GM12878 (cell line): ENCODE results near the gene LAMA2. TPM values are rescaled to one million over a fixed set of nuclear protein-coding genes. Genes with fewer than 3 reads are reported as not detected.

Source experiments
- ATAC-seq: fragments of 200-7000 bp; cut with Tn5 transposase; 3 replicates; pipeline ENCODE4 v1.9.1; 2020; ENCODE audit warnings: mild to moderate bottlenecking, moderate library complexity
- BruUV-seq: library from RNA; stranded (reverse); fragments of 400-500 nt; replicated peaks from 2 replicates; lab custom pipeline; 2021; lab: Mats Ljungman, UMichigan
- CTCF ChIA-PET: fragments of 300-600 bp; sonication (Branson Sonifier 250); formaldehyde crosslinking; extraction: SDS; loops from one replicate; lab custom pipeline; 2021; ENCODE audit warnings: inconsistent platforms; lab: Yijun Ruan, JAX
- POLR2A ChIA-PET: fragments of 350-600 bp; formaldehyde crosslinking; extraction: SDS; loops from one replicate; lab custom pipeline; 2021; ENCODE audit warnings: inconsistent platforms; lab: Charles Lee
- RAD21 ChIA-PET: fragments of 300-600 bp; sonication (Branson Sonifier 250); formaldehyde crosslinking; loops from one replicate; lab custom pipeline; 2023; ENCODE audit warnings: antibody characterized with exemption; ENCODE audit not compliant: unreplicated experiment; lab: Charles Lee
- SMC1A ChIA-PET: fragments of 300-600 bp; sonication (Branson Sonifier 250); formaldehyde crosslinking; loops from one replicate; lab custom pipeline; 2023; ENCODE audit not compliant: unreplicated experiment, uncharacterized antibody; lab: Charles Lee
- DNase-seq: peaks from one replicate; pipeline ENCODE4 v3.0.0-alpha.2; 2011; ENCODE audit warnings: low read depth, low spot score
- FAIRE-seq: peaks from 3 replicates; lab custom pipeline; 2011; peaks lifted over from hg19 to GRCh38; lab: Jason Lieb, UNC
- H2AFZ ChIP-seq: 2 replicates; pipeline ENCODE4 v1.6.0; 2011; ENCODE audit warnings: low read depth, low read length, control low read depth; ENCODE audit not compliant: control insufficient read depth
- H3K27ac ChIP-seq: 2 replicates; pipeline ENCODE4 v1.5.1; 2011; ENCODE audit warnings: control low read depth; ENCODE audit not compliant: control insufficient read depth, insufficient read depth
- H3K27me3 ChIP-seq, 2 experiments: replicated peaks in 1 of 2; 2 replicates each; pipeline versions ENCODE4 v1.6.0 to v1.6.1; 2011; ENCODE audit warnings: low read length in 1 of 2; ENCODE audit not compliant: control insufficient read depth in 2 of 2, insufficient read depth in 2 of 2
- H3K36me3 ChIP-seq, 2 experiments: 2 replicates each; pipeline ENCODE4 v1.5.1; 2011; ENCODE audit warnings: low read length in 1 of 2; ENCODE audit not compliant: control insufficient read depth in 2 of 2, insufficient read depth in 2 of 2
- H3K4me1 ChIP-seq: 2 replicates; pipeline ENCODE4 v1.6.1; 2011; ENCODE audit warnings: mild to moderate bottlenecking, low read length, moderate library complexity, mixed read lengths; ENCODE audit not compliant: control insufficient read depth, insufficient read depth
- H3K4me2 ChIP-seq: 2 replicates; pipeline ENCODE4 v1.6.0; 2011; ENCODE audit warnings: control low read depth; ENCODE audit not compliant: control insufficient read depth, insufficient read depth
- H3K4me3 ChIP-seq: fragments of 200-600 bp; sonication (generic); 2 replicates; pipeline ENCODE4 v1.5.1; 2016
- H3K79me2 ChIP-seq: 2 replicates; pipeline ENCODE4 v1.6.0; 2011; ENCODE audit warnings: low read length; ENCODE audit not compliant: control insufficient read depth, insufficient read depth
- H3K9ac ChIP-seq: 2 replicates; pipeline ENCODE4 v1.8.0; 2011; ENCODE audit warnings: low read length, control low read depth, mixed read lengths; ENCODE audit not compliant: control insufficient read depth, insufficient read depth
- H3K9me3 ChIP-seq: replicated peaks from 3 replicates; pipeline ENCODE4 v1.5.1; 2011; ENCODE audit warnings: mild to moderate bottlenecking, low read length; ENCODE audit not compliant: control insufficient read depth, insufficient read depth
- H4K20me1 ChIP-seq: 2 replicates; pipeline ENCODE4 v1.6.0; 2011; ENCODE audit not compliant: control insufficient read depth, insufficient read depth
- DPF2 ChIP-seq: fragments of 450-650 bp; IDR thresholded peaks from 2 replicates; pipeline ENCODE4 v1.6.1; 2017; ENCODE audit warnings: mild to moderate bottlenecking
- FOXM1 ChIP-seq: IDR thresholded peaks from 2 replicates; pipeline ENCODE4 v1.6.1; 2012; ENCODE audit warnings: low read depth, mild to moderate bottlenecking, inconsistent platforms, low read length, moderate library complexity
- SKIL ChIP-seq: fragments of 450-650 bp; IDR thresholded peaks from 2 replicates; pipeline ENCODE4 v1.6.1; 2017; ENCODE audit warnings: mild to moderate bottlenecking, low read depth, inconsistent platforms; ENCODE audit not compliant: poor library complexity, severe bottlenecking
- ZBTB40 ChIP-seq: fragments of 450-650 bp; IDR thresholded peaks from 2 replicates; pipeline ENCODE4 v1.6.1; 2016; ENCODE audit warnings: mild to moderate bottlenecking, moderate library complexity, borderline replicate concordance
- WGBS: methylation state at CpG from one replicate; pipeline ENCODE4 v1.1.6; 2016; ENCODE audit warnings: low lambda C conversion rate; ENCODE audit not compliant: insufficient replicate concordance, insufficient coverage; ENCODE audit errors: missing lambda C conversion rate; 5-methylcytosine and 5-hydroxymethylcytosine counted together
- in situ Hi-C: fragments of 300-500 bp; cut with MboI; formaldehyde crosslinking; loops from 9 replicates; pipeline ENCODE4 v1.14.3; 2018; ENCODE audit warnings: mixed read lengths
- intact Hi-C: fragments of 100-400 bp; cut with micrococcal nuclease; formaldehyde crosslinking; loops from one replicate; pipeline ENCODE4 v1.14.2; 2022; ENCODE audit not compliant: unreplicated experiment
- polyA plus RNA-seq, 11 experiments: library from polyadenylated mRNA; depleted of rRNA in 4 of 11; unstranded in 6 of 11; stranded (reverse) in 5 of 11; fragments of >200 nt; fragmentation: Nextera tagmentation in 4 of 11; fragmentation: Illumina TruSeq in 1 of 11; extraction: Ambion mirVana in 4 of 11; extraction: Trizol in 1 of 11; gene quantifications; 1 replicate in 1 of 11; 2 replicates in 10 of 11; pipeline versions ENCODE4 v1.2.1 to v1.2.3, GENCODE V29; 2011 to 2016; ENCODE audit warnings: inconsistent platforms in 2 of 11, missing spikeins in 2 of 11, low read depth in 1 of 11
- total RNA-seq, 4 experiments: library from RNA; depleted of rRNA in 3 of 4; stranded (reverse); fragments of >200 nt in 3 of 4; fragmentation: Illumina TruSeq in 1 of 4; extraction: Trizol in 1 of 4; gene quantifications; 2 replicates each; pipeline versions ENCODE4 v1.2.1 to v1.2.3, GENCODE V29; 2013 to 2021

LAMA2 gene
- total and polyA plus RNA-seq, 10 of the 15 experiments (the other 5 are each of a cell fraction or from before 2014, with no cell fraction given) = 0.04 to 2.0 (median 0.37) TPM; not detected in 1

- POLR2A ChIA-PET = no interaction called here
- FAIRE-seq (no peak), DNase-seq (no peak)
- Histone ChIP-seq H3K36me3 (no peaks in the 10 kb centered on the region), H2AFZ (no peak overlapping the region)
- 30% methylated on average over 3 of the region's 3 CpGs for WGBS
- TF ChIP-seq DPF2 (no peak), ZBTB40 (no peak), FOXM1 (no peak), SKIL (no peak)
- TF ChIP-seq, all 136 proteins: peak for 0
- no TSS peak for BruUV-seq
- H3K4me1 ChIP-seq = no peaks in the 10 kb centered on the region
- in situ Hi-C loops (no loop called here), intact Hi-C loops (no loop called here)
- H3K27me3 ChIP-seq = no peaks in the 10 kb centered on the region; a peak in 1 of 4 replicates
- no peaks in the 10 kb centered on the region for H4K20me1 ChIP-seq
- H3K9me3 ChIP-seq = no peaks in the 10 kb centered on the region
- no peaks in the 10 kb centered on the region for H3K79me2 ChIP-seq
- no peak overlapping the region for H3K27ac ChIP-seq
- ChIA-PET SMC1A (no interaction called here), RAD21 (no interaction called here), CTCF (interaction anchor here (0.6 kb wide), 1 partner anchor 336 kb away, joined by 3 read pairs; no protein-coding TSS in a partner anchor)
- H3K9ac ChIP-seq = no peak overlapping the region
- H3K4me3 ChIP-seq = no peak overlapping the region
- ATAC-seq = no peak
- H3K4me2 ChIP-seq = no peak overlapping the region
Measured at GRCh38 chr6:129312880-129313279, 429.9 kb downstream of the LAMA2 start.
